WTC11 (cell line): ENCODE data around the gene KCNJ16. TPM values are rescaled to one million over a fixed set of nuclear protein-coding genes. Genes with fewer than 3 reads are reported as not detected.

ENCODE experiments used
- ATAC-seq: fragments of 200-7000 bp; cut with Tn5 transposase; 2 replicates; pipeline ENCODE4 v1.10.0; 2021; ENCODE audit warnings: mild to moderate bottlenecking, moderate library complexity
- CTCF ChIA-PET: fragments of 300-600 bp; sonication (Branson Sonifier 250); formaldehyde crosslinking; loops from one replicate; lab custom pipeline; 2021; ENCODE audit warnings: antibody characterized with exemption; lab: Charles Lee
- POLR2A ChIA-PET: fragments of 350-600 bp; sonication (Branson Sonifier 250); formaldehyde crosslinking; loops from one replicate; lab custom pipeline; 2021; ENCODE audit warnings: antibody characterized with exemption; lab: Charles Lee
- DNase-seq: peaks from one replicate; pipeline ENCODE4 v3.0.0; 2021; ENCODE audit warnings: low spot score
- H3K27ac Mint-ChIP-seq: 2 replicates; pipeline ENCODE4 v1.8.0; 2021; ENCODE audit warnings: mixed read lengths
- H3K27me3 Mint-ChIP-seq: 2 replicates; pipeline ENCODE4 v1.8.0; 2021; ENCODE audit warnings: low read depth, mild to moderate bottlenecking, moderate library complexity, mixed read lengths
- H3K36me3 Mint-ChIP-seq: 2 replicates; pipeline ENCODE4 v1.8.0; 2021; ENCODE audit warnings: mixed read lengths
- H3K4me1 Mint-ChIP-seq: 2 replicates; pipeline ENCODE4 v1.8.0; 2022; ENCODE audit warnings: mixed read lengths
- H3K4me3 Mint-ChIP-seq: 2 replicates; pipeline ENCODE4 v1.8.0; 2021; ENCODE audit warnings: mild to moderate bottlenecking, moderate library complexity, mixed read lengths
- H3K9me3 Mint-ChIP-seq: 2 replicates; pipeline ENCODE4 v1.8.0; 2021; ENCODE audit warnings: mixed read lengths
- AFF4 ChIP-seq: sonication (generic); formaldehyde crosslinking; IDR thresholded peaks from 2 replicates; pipeline ENCODE4 v1.8.1; 2023; ENCODE audit warnings: mild to moderate bottlenecking, missing genetic modification reagents, borderline replicate concordance
- AR ChIP-seq: fragments of 250-450 bp; sonication (Bioruptor Pico); IDR thresholded peaks from 2 replicates; pipeline ENCODE4 v1.9.0; 2021; ENCODE audit warnings: mild to moderate bottlenecking
- E2F4 ChIP-seq: sonication (generic); formaldehyde crosslinking; IDR thresholded peaks from 2 replicates; pipeline ENCODE4 v1.8.1; 2022; ENCODE audit warnings: low read depth, mild to moderate bottlenecking, moderate library complexity, missing genetic modification reagents, borderline replicate concordance
- E2F5 ChIP-seq: sonication (generic); formaldehyde crosslinking; IDR thresholded peaks from 2 replicates; pipeline ENCODE4 v1.8.1; 2022; ENCODE audit warnings: mild to moderate bottlenecking, moderate library complexity, missing genetic modification reagents
- ERG ChIP-seq: fragments of 250-450 bp; sonication (Bioruptor Pico); IDR thresholded peaks from 2 replicates; pipeline ENCODE4 v1.8.0; 2021; ENCODE audit warnings: mild to moderate bottlenecking
- JAZF1 ChIP-seq: fragments of 250-450 bp; sonication (Bioruptor Pico); IDR thresholded peaks from 2 replicates; pipeline ENCODE4 v1.9.0; 2021; ENCODE audit warnings: moderate library complexity, mild to moderate bottlenecking, inconsistent platforms
- OVOL2 ChIP-seq: fragments of 250-450 bp; sonication (Bioruptor Pico); IDR thresholded peaks from 2 replicates; pipeline ENCODE4 v1.9.0; 2021; ENCODE audit warnings: mild to moderate bottlenecking, borderline replicate concordance
- STAT6 ChIP-seq: sonication (generic); formaldehyde crosslinking; conservative IDR thresholded peaks from 2 replicates; pipeline ENCODE4 v1.8.1; 2023; ENCODE audit warnings: mild to moderate bottlenecking, low read depth, missing genetic modification reagents, moderate library complexity
- ZNF263 ChIP-seq: sonication (generic); formaldehyde crosslinking; IDR thresholded peaks from 2 replicates; pipeline ENCODE4 v1.8.1; 2022; ENCODE audit warnings: low read depth, mild to moderate bottlenecking, moderate library complexity, missing genetic modification reagents
- ZNF416 ChIP-seq: fragments of 250-450 bp; sonication (Bioruptor Pico); IDR thresholded peaks from 2 replicates; pipeline ENCODE4 v1.9.0; 2021; ENCODE audit warnings: mild to moderate bottlenecking, inconsistent platforms
- ZNF532 ChIP-seq: fragments of 250-450 bp; sonication (Bioruptor Pico); IDR thresholded peaks from 2 replicates; pipeline ENCODE4 v1.9.0; 2021; ENCODE audit warnings: mild to moderate bottlenecking, borderline replicate concordance
- total RNA-seq: library from RNA; stranded (reverse); gene quantifications from 3 replicates; pipeline ENCODE4 v1.2.3, GENCODE V29; 2021

The KCNJ16 gene
- total RNA-seq, 1 experiment from 2014 or later: not detected

- TF ChIP-seq ZNF532 (CRISPR knock-in tag) (no peak), ERG (no peak), STAT6 (CRISPR knock-in tag) (no peak)
- TF ChIP-seq, all 79 proteins: peak for 0
Measured at GRCh38 chr17:70119545-70119944, 44.5 kb downstream of the KCNJ16 start (continued).

GRCh38 chr17:70119983-70120382, 45.0 kb downstream of the KCNJ16 start:
- peaks cover 39% of the 10 kb centered on the region for H3K9me3 Mint-ChIP-seq
- no peak overlapping the region for H3K27ac Mint-ChIP-seq
- peaks cover 9% of the 10 kb centered on the region for H3K4me1 Mint-ChIP-seq
- ATAC-seq: no peak
- ChIA-PET POLR2A (interaction anchor here (0.5 kb wide), 1 partner anchor 909 kb away, joined by 3 read pairs; no protein-coding TSS in a partner anchor), CTCF (no interaction called here)
- no peaks in the 10 kb centered on the region for H3K27me3 Mint-ChIP-seq
- no peak overlapping the region for H3K4me3 Mint-ChIP-seq
- no peak for DNase-seq
- peaks cover 16% of the 10 kb centered on the region; the same call in 1 of the 2 replicates for H3K36me3 Mint-ChIP-seq
- TF ChIP-seq AFF4 (no peak), OVOL2 (CRISPR knock-in tag) (no peak), ZNF532 (CRISPR knock-in tag) (no peak), JAZF1 (CRISPR knock-in tag) (no peak), ZNF263 (CRISPR knock-in tag) (no peak), ZNF416 (no peak), AR (no peak), E2F5 (CRISPR knock-in tag) (no peak), E2F4 (CRISPR knock-in tag) (no peak)
